ENCODE results near the gene BCL11A. TPM values are rescaled to one million over a fixed set of nuclear protein-coding genes. Genes with fewer than 3 reads are reported as not detected.

The BCL11A gene
- total RNA-seq, 1 donor from 2014 or later, result 46.2 TPM

- Mint-ChIP-seq H3K9me3 (ENCODE audit: low read depth) (no peaks in the 10 kb centered on the region), H3K4me3 (ENCODE audit: low read depth) (no peak overlapping the region), H3K36me3 (ENCODE audit: insufficient read depth) (peaks cover 4% of the 10 kb centered on the region), H3K4me1 (ENCODE audit: low read depth) (peaks cover 62% of the 10 kb centered on the region), H3K27me3 (no peaks in the 10 kb centered on the region), H3K27ac (no peak overlapping the region)
- no peak for DNase-seq (ENCODE audit: low spot score, unreplicated experiment)
- no peak for TF ChIP-seq CTCF (IDR thresholded peaks at IDR 0.05; ENCODE audit: unreplicated experiment)
Measured at GRCh38 chr2:60539140-60539539, 14.3 kb downstream of the BCL11A start.

- no peak overlapping the region for H3K4me3 Mint-ChIP-seq (ENCODE audit: low read depth)
- no peaks in the 10 kb centered on the region for H3K9me3 Mint-ChIP-seq (ENCODE audit: low read depth)
- TF ChIP-seq CTCF (IDR thresholded peaks at IDR 0.05; ENCODE audit: unreplicated experiment), result no peak
- H3K27ac Mint-ChIP-seq, result peak overlapping the region; percentile 17
- peaks cover 70% of the 10 kb centered on the region for H3K4me1 Mint-ChIP-seq (ENCODE audit: low read depth)
- H3K27me3 Mint-ChIP-seq, result no peaks in the 10 kb centered on the region
- no peak for DNase-seq (ENCODE audit: low spot score, unreplicated experiment)
- peaks cover 1% of the 10 kb centered on the region for H3K36me3 Mint-ChIP-seq (ENCODE audit: insufficient read depth)
Measured at GRCh38 chr2:60538101-60538500, 15.4 kb downstream of the BCL11A start.

GRCh38 chr2:60536746-60537145 is 16.7 kb downstream of the BCL11A start:
- H3K9me3 Mint-ChIP-seq (ENCODE audit: low read depth), result no peaks in the 10 kb centered on the region
- no peak overlapping the region for H3K4me3 Mint-ChIP-seq (ENCODE audit: low read depth)
- no peak for TF ChIP-seq CTCF (IDR thresholded peaks at IDR 0.05; ENCODE audit: unreplicated experiment)
- no peak for DNase-seq (ENCODE audit: low spot score, unreplicated experiment)
- H3K27ac Mint-ChIP-seq, result no peak overlapping the region
- no peaks in the 10 kb centered on the region for H3K36me3 Mint-ChIP-seq (ENCODE audit: insufficient read depth)
- H3K27me3 Mint-ChIP-seq, result no peaks in the 10 kb centered on the region
- H3K4me1 Mint-ChIP-seq (ENCODE audit: low read depth), result peaks cover 79% of the 10 kb centered on the region

GRCh38 chr2:60535685-60536312 is 17.7 kb downstream of the BCL11A start:
- no peak for DNase-seq (ENCODE audit: low spot score, unreplicated experiment)
- TF ChIP-seq CTCF (IDR thresholded peaks at IDR 0.05; ENCODE audit: unreplicated experiment), result no peak
- no peak overlapping the region for H3K27ac Mint-ChIP-seq
- peaks cover 81% of the 10 kb centered on the region for H3K4me1 Mint-ChIP-seq (ENCODE audit: low read depth)
- H3K4me3 Mint-ChIP-seq (ENCODE audit: low read depth), result no peak overlapping the region
- H3K36me3 Mint-ChIP-seq (ENCODE audit: insufficient read depth), result no peaks in the 10 kb centered on the region
- H3K9me3 Mint-ChIP-seq (ENCODE audit: low read depth), result no peaks in the 10 kb centered on the region
- H3K27me3 Mint-ChIP-seq, result no peaks in the 10 kb centered on the region

- no peak for DNase-seq (ENCODE audit: low spot score, unreplicated experiment)
- no peak for TF ChIP-seq CTCF (IDR thresholded peaks at IDR 0.05; ENCODE audit: unreplicated experiment)
- Mint-ChIP-seq H3K27ac (no peak overlapping the region), H3K4me1 (ENCODE audit: low read depth) (peaks cover 85% of the 10 kb centered on the region), H3K4me3 (ENCODE audit: low read depth) (no peak overlapping the region), H3K9me3 (ENCODE audit: low read depth) (no peaks in the 10 kb centered on the region), H3K27me3 (no peaks in the 10 kb centered on the region), H3K36me3 (ENCODE audit: insufficient read depth) (no peaks in the 10 kb centered on the region)
Measured at GRCh38 chr2:60534892-60535684, 18.4 kb downstream of the BCL11A start.

Measured in progenitor cell of endocrine pancreas (in vitro differentiated cells).